ENCODE results near the gene TMEM169. TPM values are rescaled to one million over a fixed set of nuclear protein-coding genes. Genes with fewer than 3 reads are reported as not detected.

Gene TMEM169
- total and polyA plus RNA-seq, 2 of the 4 experiments (the other 2 are of a cell fraction), result 0.15 to 0.54 TPM

- H2BK20ac ChIP-seq (ENCODE audit: low read depth, low read length), result no peak overlapping the region
- no peak overlapping the region for H3K27ac ChIP-seq (ENCODE audit: insufficient read depth, low read length)
- peak; percentile 93 for ATAC-seq (ENCODE audit: low read depth)
- no peak overlapping the region for H3K9ac ChIP-seq (ENCODE audit: low read depth, low read length)
- H2BK15ac ChIP-seq (ENCODE audit: low read depth, low read length), result no peak overlapping the region
- no peaks in the 10 kb centered on the region for H4K20me1 ChIP-seq (ENCODE audit: insufficient read depth, low read length)
- H3K14ac ChIP-seq (replicated peaks; ENCODE audit: low read depth, low read length), result no peak overlapping the region
- dilution Hi-C loops (cut with HindIII; ENCODE audit: low sequenced_read_pairs, unreplicated experiment), result no loop called here
- no peak overlapping the region for H3K4me3 ChIP-seq (ENCODE audit: insufficient read depth, low read depth, low read length)
- H3K36me3 ChIP-seq (ENCODE audit: control insufficient read depth, insufficient read depth, low read length), result no peaks in the 10 kb centered on the region
- H4K5ac ChIP-seq (ENCODE audit: low read depth, low read length), result no peak overlapping the region
- H3K23ac ChIP-seq (ENCODE audit: low read depth, low read length), result no peak overlapping the region
- no peaks in the 10 kb centered on the region for H3K79me1 ChIP-seq (ENCODE audit: low read depth in 1 of 2, low read length in 2 of 2)
- H2BK5ac ChIP-seq (ENCODE audit: low read depth, low read length, poor library complexity, severe bottlenecking), result no peak overlapping the region
- BruUV-seq (replicated peaks), result no TSS peak
- peak overlapping the region; percentile 64 for H2AFZ ChIP-seq (replicated peaks; ENCODE audit: low read length, poor library complexity)
- H3K4ac ChIP-seq (ENCODE audit: low read depth, low read length), result no peak overlapping the region
- H3K56ac ChIP-seq (ENCODE audit: extremely low read depth, insufficient read depth, low read length), result no peak overlapping the region
- DNase-seq, result peak; percentile 84
- H3K4me2 ChIP-seq (ENCODE audit: low read depth, low read length), result no peak overlapping the region
- no CpG with 5 or more reads among the region's 5 CpGs for WGBS, 2 experiments (ENCODE audit: extremely low coverage in 2 of 2, insufficient read length in 1 of 2)
- no peak overlapping the region for H4K91ac ChIP-seq (ENCODE audit: insufficient read depth, low read depth, low read length)
- no peak overlapping the region for H2AK9ac ChIP-seq (replicated peaks; ENCODE audit: low read depth, low read length, poor library complexity)
- H3K18ac ChIP-seq (ENCODE audit: low read depth, low read length), result no peak overlapping the region
- H2BK120ac ChIP-seq (ENCODE audit: low read depth, low read length), result no peak overlapping the region
- no peaks in the 10 kb centered on the region for H3K27me3 ChIP-seq (ENCODE audit: control insufficient read depth, insufficient read depth, low read length)
- no peaks in the 10 kb centered on the region for H3K9me1 ChIP-seq (ENCODE audit: insufficient read depth, low read length)
- H3K4me1 ChIP-seq (ENCODE audit: control insufficient read depth, insufficient read depth, low read length), result no peaks in the 10 kb centered on the region
- H2AK5ac ChIP-seq (ENCODE audit: low read depth, low read length), result no peak overlapping the region
- H3K9me3 ChIP-seq (ENCODE audit: control insufficient read depth, insufficient read depth, low read length), result no peaks in the 10 kb centered on the region
- ChIA-PET POLR2A (ENCODE audit: unreplicated experiment) (no interaction called here), CTCF (no interaction called here)
- in situ Hi-C loops (cut with MboI; ENCODE audit: low sequenced_read_pairs), result no loop called here
- TF ChIP-seq MXI1 (IDR thresholded peaks at IDR 0.05; ENCODE audit: borderline replicate concordance, low read depth, low read length) (no peak), CEBPB (IDR thresholded peaks at IDR 0.05; ENCODE audit: low read depth, low read length) (peak; percentile 43; the same call in 1 of the 2 replicates), BHLHE40 (IDR thresholded peaks at IDR 0.05; ENCODE audit: low read depth, low read length) (peak; percentile 70)
- intact Hi-C loops (cut with micrococcal nuclease), result no loop called here
- no peak overlapping the region for H4K8ac ChIP-seq (ENCODE audit: low read depth in 2 of 2, low read length in 2 of 2)
Measured at GRCh38 chr2:216066230-216066629, 15.5 kb upstream of the TMEM169 start.
